Mucosa of descending colon (tissue), 3 donors: ENCODE data around the gene FMNL1. TPM values are rescaled to one million over a fixed set of nuclear protein-coding genes. Genes with fewer than 3 reads are reported as not detected.

Experiments used
- ATAC-seq: fragments of 200-7000 bp; cut with Tn5 transposase; one replicate; pipeline ENCODE4 v1.9.1; 2020; ENCODE audit warnings: mild to moderate bottlenecking, moderate library complexity
- DNase-seq, 3 donors: peaks; one replicate each; pipeline ENCODE4 v3.0.0-alpha.2; 2020
- H3K36me3 ChIP-seq: fragments of 200-600 bp; one replicate; pipeline ENCODE4 v1.8.0; 2021; ENCODE audit warnings: low read depth, mild to moderate bottlenecking
- H3K4me1 ChIP-seq: fragments of 200-600 bp; one replicate; pipeline ENCODE4 v1.8.0; 2021; ENCODE audit warnings: low read depth, mild to moderate bottlenecking
- H3K4me3 ChIP-seq: fragments of 200-600 bp; one replicate; pipeline ENCODE4 v1.8.0; 2021; ENCODE audit warnings: mild to moderate bottlenecking
- H3K9me3 ChIP-seq: fragments of 200-600 bp; one replicate; pipeline ENCODE4 v1.8.0; 2021; ENCODE audit warnings: mild to moderate bottlenecking
- intact Hi-C, 2 donors: fragments of 100-400 bp; cut with DNase I in 1 of 2; cut with micrococcal nuclease in 1 of 2; formaldehyde crosslinking; loops; one replicate each; pipeline versions ENCODE4 v1.11.0 to v1.11.1; 2022; cut with DNase I, micrococcal nuclease
- total RNA-seq, 3 donors: library from RNA; stranded (reverse); fragmentation: NEBNext Ultra II Directional in 2 of 3; extraction: Animal tissue kit (Norgen Biotek cat#: 25700) in 2 of 3; gene quantifications; one replicate each; pipeline versions ENCODE4 v1.2.1 to v1.2.4, GENCODE V29; 2021 to 2023
- TF ChIP-seq, protein P1 (sequence below): fragments of 200-600 bp; IDR thresholded peaks from one replicate; pipeline ENCODE4 v1.8.0; 2022; ENCODE audit warnings: antibody characterized with exemption, mild to moderate bottlenecking
- donor health status: DM: no; HTN: no; CAD: no; lungs with moderate emphysema.
- donor health status: DM: no; HTN: no; CAD: no.
- donor health status: DM: no; HTN: yes; CAD: no.

The FMNL1 gene
- total RNA-seq, 3 donors from 2014 or later: 7.4 to 18.1 (median 17.3) TPM

DNA sequence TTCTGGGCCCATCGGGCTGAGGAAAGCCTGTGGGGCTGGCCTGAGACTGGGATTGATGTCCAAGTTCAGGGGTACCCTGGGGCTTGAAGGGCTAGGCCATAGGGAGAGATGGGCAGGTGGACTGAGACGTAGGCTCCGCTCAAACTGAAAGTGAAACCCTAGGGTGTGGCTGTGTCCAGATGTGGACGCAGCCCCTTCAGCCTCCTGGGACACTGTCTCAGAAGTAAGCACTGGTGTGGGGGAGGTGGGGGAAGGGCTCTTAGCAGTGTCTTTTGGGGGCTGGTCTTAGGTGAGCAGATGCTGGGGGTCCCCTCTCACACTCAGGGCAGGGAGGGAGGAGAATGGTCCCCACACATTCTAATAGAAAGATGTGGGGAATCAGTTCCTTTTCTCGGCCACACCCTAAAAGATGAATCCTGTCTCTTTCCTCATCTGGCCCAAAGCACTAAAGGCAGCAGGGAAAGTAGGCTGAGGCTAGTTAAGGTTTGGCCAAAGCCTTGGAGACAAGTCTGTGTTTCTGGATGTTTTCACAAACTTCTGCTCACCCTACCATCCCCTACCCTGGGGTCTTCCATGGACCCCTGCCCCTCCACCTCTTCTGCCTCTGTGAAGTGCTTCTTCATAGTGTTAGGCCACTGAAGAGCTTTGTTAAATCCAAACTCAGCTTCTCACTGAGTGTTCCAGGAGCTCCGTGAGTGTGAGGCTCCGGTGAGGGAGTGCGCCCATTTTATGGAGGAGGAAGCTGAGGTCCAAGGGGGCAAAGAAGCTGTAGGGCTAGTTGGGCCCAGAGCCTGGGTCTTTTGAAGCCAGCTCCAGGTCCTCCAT lies 5.6 kb downstream of the FMNL1 start:
- TF ChIP-seq, protein P1, sequence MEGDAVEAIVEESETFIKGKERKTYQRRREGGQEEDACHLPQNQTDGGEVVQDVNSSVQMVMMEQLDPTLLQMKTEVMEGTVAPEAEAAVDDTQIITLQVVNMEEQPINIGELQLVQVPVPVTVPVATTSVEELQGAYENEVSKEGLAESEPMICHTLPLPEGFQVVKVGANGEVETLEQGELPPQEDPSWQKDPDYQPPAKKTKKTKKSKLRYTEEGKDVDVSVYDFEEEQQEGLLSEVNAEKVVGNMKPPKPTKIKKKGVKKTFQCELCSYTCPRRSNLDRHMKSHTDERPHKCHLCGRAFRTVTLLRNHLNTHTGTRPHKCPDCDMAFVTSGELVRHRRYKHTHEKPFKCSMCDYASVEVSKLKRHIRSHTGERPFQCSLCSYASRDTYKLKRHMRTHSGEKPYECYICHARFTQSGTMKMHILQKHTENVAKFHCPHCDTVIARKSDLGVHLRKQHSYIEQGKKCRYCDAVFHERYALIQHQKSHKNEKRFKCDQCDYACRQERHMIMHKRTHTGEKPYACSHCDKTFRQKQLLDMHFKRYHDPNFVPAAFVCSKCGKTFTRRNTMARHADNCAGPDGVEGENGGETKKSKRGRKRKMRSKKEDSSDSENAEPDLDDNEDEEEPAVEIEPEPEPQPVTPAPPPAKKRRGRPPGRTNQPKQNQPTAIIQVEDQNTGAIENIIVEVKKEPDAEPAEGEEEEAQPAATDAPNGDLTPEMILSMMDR: no peak
- ATAC-seq (peak; percentile 33), DNase-seq (peak; percentile 52 to 67 (median 59))
- H3K36me3 ChIP-seq: no peaks in the 10 kb centered on the region
- intact Hi-C loops: no loop called here
- H3K4me1 ChIP-seq: peaks cover 16% of the 10 kb centered on the region
- no peak overlapping the region for H3K4me3 ChIP-seq
- no peaks in the 10 kb centered on the region for H3K9me3 ChIP-seq

DNA sequence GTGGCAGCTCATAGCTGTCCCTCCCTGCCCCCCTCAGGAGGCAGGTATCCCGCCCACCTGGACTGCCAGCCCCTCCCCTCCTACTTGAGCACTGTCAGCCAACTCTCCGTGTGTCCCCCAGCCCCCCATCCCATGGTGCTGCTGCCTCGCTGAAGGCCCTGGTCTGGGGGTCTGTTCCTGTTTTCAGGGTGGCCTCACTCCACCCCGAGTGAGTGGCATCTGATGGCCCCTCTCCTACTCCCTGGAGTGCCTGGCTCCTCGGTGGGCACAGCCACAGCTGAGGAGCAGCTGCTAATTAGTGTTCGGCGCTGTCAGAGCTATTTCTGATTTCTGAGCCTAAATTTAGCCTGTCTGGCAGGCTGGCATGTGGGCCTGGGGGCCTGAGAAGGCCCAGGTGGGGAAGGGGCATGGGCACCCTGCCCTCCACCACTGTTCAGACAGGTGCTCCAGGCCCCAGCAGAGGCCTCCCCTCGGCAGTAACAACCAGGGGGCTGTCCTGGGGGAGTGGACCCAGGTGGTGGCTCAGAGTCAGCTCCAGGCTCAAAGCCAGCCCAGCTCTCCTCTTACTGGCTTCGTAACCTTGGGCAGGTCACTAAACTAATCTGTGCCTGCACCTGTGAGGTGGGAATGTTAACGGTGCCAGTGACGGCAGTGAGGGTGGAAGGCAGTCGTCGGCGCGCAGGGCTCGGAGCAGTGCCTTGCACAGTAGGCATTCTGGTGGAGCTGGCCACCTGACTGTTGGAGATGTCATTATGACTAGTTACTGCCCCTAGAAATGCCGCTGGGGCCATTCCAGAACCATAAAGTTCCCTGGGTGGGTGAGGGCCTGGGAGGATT lies 6.5 kb downstream of the FMNL1 start:
- DNase-seq (peak in 2 of 3 donors; percentile 15 to 64), ATAC-seq (no peak)
- TF ChIP-seq, protein P1: no peak
- intact Hi-C loops: no loop called here
- Histone ChIP-seq H3K36me3 (no peaks in the 10 kb centered on the region), H3K9me3 (no peaks in the 10 kb centered on the region), H3K4me1 (peaks cover 16% of the 10 kb centered on the region), H3K4me3 (no peak overlapping the region)

DNA sequence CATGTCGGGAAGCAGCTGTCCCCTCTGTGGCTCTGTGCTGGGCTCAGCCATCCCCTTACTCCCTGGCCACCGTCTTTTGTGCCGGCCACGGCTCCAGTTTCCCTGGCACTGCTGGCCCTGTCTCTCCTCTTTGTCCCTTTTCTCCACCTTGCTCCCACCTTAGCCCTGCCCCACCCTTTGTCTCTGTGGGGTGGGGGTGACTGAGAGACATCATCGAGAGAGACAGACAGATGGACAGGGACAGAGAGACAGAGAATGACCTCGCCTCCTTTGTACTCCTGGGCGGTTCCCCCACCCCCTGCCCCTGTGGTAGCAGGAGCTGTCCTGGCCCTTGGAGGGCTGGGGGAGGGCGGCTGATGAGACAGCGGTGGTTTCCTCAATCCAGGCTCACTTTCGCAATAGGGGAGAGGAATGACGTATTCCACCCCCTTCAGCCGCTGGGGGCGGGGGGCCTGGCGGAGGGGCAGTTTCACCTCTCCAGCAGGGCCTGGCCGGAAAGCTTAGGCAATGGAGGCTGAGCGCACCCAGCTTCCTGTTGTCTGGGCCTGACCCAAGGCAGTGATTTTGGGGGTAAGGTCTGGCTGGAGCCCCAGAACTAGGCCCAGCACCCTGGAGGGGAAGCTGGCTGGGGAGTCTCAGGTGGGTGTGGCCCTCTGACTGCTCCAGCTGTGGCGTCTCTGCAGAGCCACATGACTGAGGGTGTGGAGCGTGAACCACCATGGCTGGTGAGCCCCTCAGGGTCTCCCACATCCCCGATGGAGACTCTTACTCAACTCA lies 7.3 kb downstream of the FMNL1 start:
- TF ChIP-seq, protein P1: no peak
- Histone ChIP-seq H3K9me3 (no peaks in the 10 kb centered on the region), H3K36me3 (no peaks in the 10 kb centered on the region), H3K4me1 (peaks cover 16% of the 10 kb centered on the region), H3K4me3 (no peak overlapping the region)
- peak; percentile 74 to 92 (median 77) for DNase-seq
- ATAC-seq: peak; percentile 50
- intact Hi-C loops: no loop called here

DNA sequence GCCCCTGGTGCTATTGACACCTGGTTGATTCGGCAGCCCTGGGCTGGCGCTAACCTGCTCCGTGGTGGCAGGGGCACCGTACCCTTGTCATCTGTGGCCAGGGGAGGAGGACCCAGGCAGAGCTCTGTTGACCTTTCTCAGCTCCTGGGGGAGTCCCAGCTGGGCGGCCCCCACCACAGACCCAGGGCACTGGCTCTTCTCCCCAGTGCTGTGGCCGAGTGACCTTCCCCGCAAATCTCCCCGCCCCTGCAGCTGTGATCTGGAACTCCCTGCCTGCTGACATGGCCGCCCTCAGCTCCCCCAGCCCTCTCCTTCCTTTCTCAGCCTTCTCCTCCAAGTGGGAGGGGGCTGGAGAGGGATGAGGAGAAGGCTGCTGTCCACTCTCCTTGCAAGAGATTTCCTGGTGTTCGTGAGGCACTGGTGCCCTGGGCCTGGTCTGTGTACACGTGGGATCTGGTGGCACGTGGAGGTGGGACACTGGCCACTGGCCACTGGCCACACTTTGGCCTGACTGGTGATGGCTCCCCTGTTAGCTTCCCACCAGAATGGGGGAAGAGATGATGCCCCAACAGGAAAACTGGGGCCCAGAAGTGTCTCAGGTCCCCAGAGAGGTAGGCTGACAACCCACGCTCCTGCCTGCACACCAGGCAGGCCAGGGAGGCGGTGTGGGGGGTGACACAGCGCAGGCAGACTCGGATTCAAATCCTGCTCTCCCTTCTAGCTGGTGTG lies 8.2 kb downstream of the FMNL1 start:
- intact Hi-C loops: no loop called here
- Histone ChIP-seq H3K4me1 (peaks cover 16% of the 10 kb centered on the region), H3K36me3 (no peaks in the 10 kb centered on the region), H3K9me3 (no peaks in the 10 kb centered on the region), H3K4me3 (no peak overlapping the region)
- TF ChIP-seq, protein P1: no peak
- ATAC-seq (no peak), DNase-seq (peak in 2 of 3 donors; percentile 17 to 74)

DNA sequence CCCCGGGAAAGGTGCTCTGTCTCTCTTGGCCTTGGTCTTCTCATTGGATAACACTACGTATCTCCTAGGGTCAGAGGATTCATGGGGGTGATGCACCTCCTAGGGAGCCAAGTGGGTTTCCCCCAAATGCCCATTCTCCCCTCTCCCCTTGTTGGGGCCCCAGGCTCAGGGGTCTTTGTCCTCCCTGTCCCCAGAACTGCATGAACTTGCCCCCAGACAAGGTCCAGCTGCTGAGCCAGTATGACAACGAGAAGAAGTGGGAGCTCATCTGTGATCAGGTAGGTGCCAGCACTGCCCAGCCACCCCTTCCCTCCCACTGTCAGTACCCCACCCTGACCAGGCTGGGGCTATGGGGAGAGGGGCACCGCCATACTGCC lies 8.7 kb downstream of the FMNL1 start:
- ATAC-seq: no peak
- Histone ChIP-seq H3K9me3 (no peaks in the 10 kb centered on the region), H3K36me3 (no peaks in the 10 kb centered on the region), H3K4me1 (peaks cover 16% of the 10 kb centered on the region), H3K4me3 (no peak overlapping the region)
- TF ChIP-seq, protein P1: no peak
- intact Hi-C loops: no loop called here
- DNase-seq: no peak
